Activated T-helper 2 cell treated with anti-CD3 and anti-CD28 coated beads, Interferon-gamma antibody, Interleukin-2, Interleukin-4, amounts not matched to agents 10 μg/mL and 5 μg/mL and 100 μg/mL, durations not matched to agents 14 hours and 24 hours and 36 hours (primary cell): ENCODE measurements around the gene SPAM1. TPM values are rescaled to one million over a fixed set of nuclear protein-coding genes. Genes with fewer than 3 reads are reported as not detected.
"Not testable (repeated sequence)": the region's sequence is repeated elsewhere in the genome, so short reads cannot be mapped to it uniquely, and the experiment has no call there.

Source experiments
- DNase-seq: peaks from one replicate; pipeline ENCODE4 v3.0.0; 2021; ENCODE audit warnings: low spot score
- H3K27ac Mint-ChIP-seq: one replicate; pipeline ENCODE4 v1.8.0; 2021; ENCODE audit warnings: mixed read lengths
- H3K27me3 Mint-ChIP-seq: one replicate; pipeline ENCODE4 v1.8.0; 2021; ENCODE audit warnings: low read depth, mixed read lengths
- H3K36me3 Mint-ChIP-seq: one replicate; pipeline ENCODE4 v1.8.0; 2021; ENCODE audit warnings: low read depth, mixed read lengths
- H3K4me1 Mint-ChIP-seq: one replicate; pipeline ENCODE4 v1.8.0; 2021; ENCODE audit warnings: low read depth, mixed read lengths
- H3K4me3 Mint-ChIP-seq: one replicate; pipeline ENCODE4 v1.8.0; 2021; ENCODE audit warnings: low read depth, mild to moderate bottlenecking, moderate library complexity, mixed read lengths
- H3K9me3 Mint-ChIP-seq: one replicate; pipeline ENCODE4 v1.8.0; 2021; ENCODE audit warnings: mixed read lengths
- intact Hi-C: fragments of 100-400 bp; cut with micrococcal nuclease; formaldehyde crosslinking; loops from one replicate; pipeline ENCODE4 v1.15.1; 2023
- total RNA-seq: library from RNA; stranded (reverse); gene quantifications from 2 replicates; pipeline ENCODE4 v1.2.3, GENCODE V29; 2022

Gene SPAM1
- total RNA-seq, 1 donor from 2014 or later: not detected

- H3K27me3 Mint-ChIP-seq, H3K4me3 Mint-ChIP-seq, H3K36me3 Mint-ChIP-seq, intact Hi-C loops, H3K27ac Mint-ChIP-seq, H3K4me1 Mint-ChIP-seq, H3K9me3 Mint-ChIP-seq, DNase-seq: not testable (repeated sequence)
Measured at GRCh38 chr7:124008296-124008695, 83.3 kb downstream of the SPAM1 start.

- DNase-seq: no peak
- Mint-ChIP-seq H3K4me1 (no peaks in the 10 kb centered on the region), H3K9me3 (no peaks in the 10 kb centered on the region), H3K36me3 (no peaks in the 10 kb centered on the region), H3K27ac (no peak overlapping the region), H3K27me3 (no peaks in the 10 kb centered on the region), H3K4me3 (no peak overlapping the region)
- intact Hi-C loops: no loop called here
Measured at GRCh38 chr7:124009321-124009720, 84.3 kb downstream of the SPAM1 start.

Other genes starting within 250 kb of the SPAM1 start
- 6.0 and 6.6 TPM in 2 replicates for gene WASL, start 176.2 kb upstream of the SPAM1 start, total RNA-seq
- not detected in 2 replicates for gene HYAL4, start 80.1 kb upstream of the SPAM1 start, total RNA-seq
- gene TMEM229A, start 107.8 kb downstream of the SPAM1 start, total RNA-seq: not detected in 2 replicates